Esophagus squamous epithelium (tissue), 5 donors: ENCODE measurements around the gene ANAPC15. TPM values are rescaled to one million over a fixed set of nuclear protein-coding genes. Genes with fewer than 3 reads are reported as not detected.

Experiments
- DNase-seq: peaks from one replicate; lab custom pipeline; 2025; lab: John Stamatoyannopoulos, UW
- H3K27ac ChIP-seq, 4 donors: fragments of 200-600 bp; sonication (generic); one replicate each; pipeline ENCODE4 v1.5.1; 2016 to 2019; ENCODE audit warnings: mild to moderate bottlenecking in 1 of 4
- H3K27me3 ChIP-seq, 4 donors: fragments of 200-600 bp; sonication (generic); 1 replicate in 3 of 4; 2 replicates in 1 of 4; pipeline versions ENCODE4 v1.5.1 to v1.6.0; 2017 to 2021; ENCODE audit warnings: antibody characterized with exemption in 1 of 4
- H3K36me3 ChIP-seq, 3 donors: fragments of 200-600 bp; sonication (generic); one replicate each; pipeline ENCODE4 v1.5.1; 2016 to 2019
- H3K4me1 ChIP-seq, 3 donors: fragments of 200-600 bp; sonication (generic); one replicate each; pipeline ENCODE4 v1.5.1; 2017 to 2019
- H3K4me3 ChIP-seq, 4 donors: fragments of 200-600 bp; sonication (generic); 1 replicate in 3 of 4; 2 replicates in 1 of 4; pipeline ENCODE4 v1.5.1; 2016 to 2019; ENCODE audit warnings: mild to moderate bottlenecking in 2 of 4, moderate library complexity in 1 of 4
- H3K9me3 ChIP-seq, 3 donors: fragments of 200-600 bp; sonication (generic); one replicate each; pipeline ENCODE4 v1.5.1; 2016 to 2019
- CTCF ChIP-seq, 6 experiments: fragments of 450-650 bp in 4 of 6; fragments of 200-600 bp in 2 of 6; sonication (generic) in 2 of 6; IDR thresholded peaks; one replicate each; pipeline ENCODE4 v1.5.1; 2016 to 2019; ENCODE audit warnings: antibody characterized with exemption in 6 of 6, mild to moderate bottlenecking in 4 of 6, moderate library complexity in 4 of 6
- POLR2A ChIP-seq, 4 donors: fragments of 450-650 bp; IDR thresholded peaks; one replicate each; pipeline ENCODE4 v1.6.1; 2017; ENCODE audit warnings: antibody characterized with exemption in 4 of 4, mild to moderate bottlenecking in 4 of 4, moderate library complexity in 3 of 4
- WGBS, 2 donors: methylation state at CpG; one replicate each; pipeline ENCODE4 v1.1.5; 2018; 5-methylcytosine and 5-hydroxymethylcytosine counted together
- intact Hi-C: fragments of 100-400 bp; cut with DNase I; formaldehyde crosslinking; loops from one replicate; pipeline ENCODE4 v1.15.0; 2022
- total RNA-seq, 4 donors: library from RNA; depleted of rRNA; stranded (reverse); fragments of >200 nt; gene quantifications; one replicate each; pipeline ENCODE4 v1.1.0, GENCODE V29; 2016
- donor health status: DM: yes; HTN: yes; CAD: no.

The ANAPC15 gene
- total RNA-seq, 4 donors from 2014 or later: 17.7 to 35.3 (median 23.5) TPM

DNA sequence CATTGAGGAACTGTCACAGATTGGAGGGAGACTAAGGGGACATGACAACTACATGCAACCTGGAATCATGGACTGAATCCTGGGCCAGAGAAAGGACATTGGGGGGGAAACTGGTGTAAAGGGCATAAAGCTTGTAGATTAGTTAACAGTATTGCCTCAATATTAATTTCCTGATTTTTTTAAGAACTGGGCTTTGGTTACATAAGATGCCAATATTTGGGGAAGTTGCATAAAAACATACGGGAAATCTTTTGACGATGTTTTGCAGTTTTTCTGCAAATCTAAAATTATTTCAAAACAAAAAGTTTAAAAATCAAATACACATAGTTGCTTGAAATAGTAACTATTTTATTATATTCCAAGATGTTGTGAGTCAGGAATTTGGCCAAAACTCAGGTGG is 20.2 kb upstream of the ANAPC15 start:
- Histone ChIP-seq H3K4me1 (peaks cover 5 to 21% (median 7%) of the 10 kb centered on the region in 3 donors), H3K27ac (no peak overlapping the region)
- WGBS, 2 donors: 61 to 77% methylated on average over 2 of the region's 2 CpGs

GRCh38 chr11:72129381-72129780 is 16.9 kb upstream of the ANAPC15 start:
- WGBS, 2 donors: 86% methylated on average over 3 of the region's 3 CpGs
- intact Hi-C loops: no loop called here
- TF ChIP-seq POLR2A (IDR thresholded peaks at IDR 0.05): no peak
- TF ChIP-seq CTCF (IDR thresholded peaks at IDR 0.05): no peak
- no peak overlapping the region for H3K4me3 ChIP-seq
- no peaks in the 10 kb centered on the region for H3K27me3 ChIP-seq
- H3K36me3 ChIP-seq: no peaks in the 10 kb centered on the region
- peaks cover 0 to 6% (median 0%) of the 10 kb centered on the region in 3 donors for H3K4me1 ChIP-seq
- H3K27ac ChIP-seq: no peak overlapping the region
- no peak for DNase-seq
- no peaks in the 10 kb centered on the region for H3K9me3 ChIP-seq

More for the DNA sequence above, 20.2 kb upstream of the ANAPC15 start:
- no peak for DNase-seq
- TF ChIP-seq POLR2A (IDR thresholded peaks at IDR 0.05): no peak
- no peak for TF ChIP-seq CTCF (IDR thresholded peaks at IDR 0.05)
- H3K9me3 ChIP-seq: no peaks in the 10 kb centered on the region
- intact Hi-C loops: no loop called here
- H3K36me3 ChIP-seq: no peaks in the 10 kb centered on the region
- H3K27me3 ChIP-seq: no peaks in the 10 kb centered on the region
- no peak overlapping the region for H3K4me3 ChIP-seq

- Histone ChIP-seq H3K4me3 (no peak overlapping the region), H3K27me3 (no peaks in the 10 kb centered on the region), H3K4me1 (peaks cover 0 to 16% (median 4%) of the 10 kb centered on the region in 3 donors), H3K27ac (no peak overlapping the region), H3K9me3 (no peaks in the 10 kb centered on the region), H3K36me3 (no peaks in the 10 kb centered on the region)
- no peak for DNase-seq
- WGBS, 2 donors: 51 to 66% methylated on average over 2 of the region's 2 CpGs
- intact Hi-C loops: no loop called here
- no peak for TF ChIP-seq POLR2A (IDR thresholded peaks at IDR 0.05)
- no peak for TF ChIP-seq CTCF (IDR thresholded peaks at IDR 0.05)
These were observed 15.4 kb upstream of the ANAPC15 start for GRCh38 chr11:72127923-72128322.

GRCh38 chr11:72125956-72126355 is 13.5 kb upstream of the ANAPC15 start:
- H3K9me3 ChIP-seq: no peaks in the 10 kb centered on the region

GRCh38 chr11:72124046-72124445 is 11.6 kb upstream of the ANAPC15 start:
- H3K27ac ChIP-seq: no peak overlapping the region
- H3K4me3 ChIP-seq: no peak overlapping the region
- 40 to 100% methylated on average over 1 of the region's 6 CpGs for WGBS, 2 donors
- intact Hi-C loops: no loop called here
- H3K4me1 ChIP-seq: peaks cover 0 to 16% (median 4%) of the 10 kb centered on the region in 3 donors
- no peak for TF ChIP-seq POLR2A (IDR thresholded peaks at IDR 0.05)
- TF ChIP-seq CTCF (IDR thresholded peaks at IDR 0.05): no peak
- H3K27me3 ChIP-seq: no peaks in the 10 kb centered on the region
- H3K36me3 ChIP-seq: no peaks in the 10 kb centered on the region
- no peak for DNase-seq
- no peaks in the 10 kb centered on the region for H3K9me3 ChIP-seq

More at GRCh38 chr11:72125956-72126355, 13.5 kb upstream of the ANAPC15 start:
- no peaks in the 10 kb centered on the region for H3K36me3 ChIP-seq
- no peak overlapping the region for H3K27ac ChIP-seq
- DNase-seq: no peak
- intact Hi-C loops: no loop called here
- peaks cover 0 to 16% (median 4%) of the 10 kb centered on the region in 3 donors for H3K4me1 ChIP-seq
- TF ChIP-seq CTCF (IDR thresholded peaks at IDR 0.05): no peak
- no peak for TF ChIP-seq POLR2A (IDR thresholded peaks at IDR 0.05)
- 24 to 25% methylated on average over 1 of the region's 1 CpG for WGBS, 2 donors
- H3K4me3 ChIP-seq: no peak overlapping the region
- no peaks in the 10 kb centered on the region for H3K27me3 ChIP-seq
